ENCODE results near the gene UBA3.

DNA sequence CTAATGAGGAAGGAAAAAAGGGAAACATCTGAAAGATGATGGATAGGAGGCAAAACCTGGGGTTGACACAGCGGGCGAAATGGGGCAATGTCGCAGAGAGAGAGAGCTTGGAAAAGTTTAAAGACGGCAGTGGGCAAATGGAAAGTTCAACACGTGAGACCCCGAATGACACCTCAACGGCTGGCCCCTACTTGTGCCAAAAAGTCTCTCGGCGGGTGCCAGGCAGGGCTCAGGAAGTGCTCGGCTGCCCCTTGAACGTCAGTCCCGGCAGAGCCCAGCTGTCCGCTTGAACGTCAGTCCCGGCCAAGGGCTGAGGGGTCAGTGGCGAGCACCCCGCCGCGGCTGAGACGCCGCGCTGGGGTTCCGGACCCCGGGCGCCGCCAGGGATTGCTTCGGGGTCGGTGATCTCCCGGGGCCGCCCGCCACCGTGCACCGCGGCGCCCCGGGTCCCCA is 67.3 kb downstream of the UBA3 start:
- TF ChIP-seq EZH2 (IDR thresholded peaks at IDR 0.05; ENCODE audit: borderline replicate concordance, low read length) = no peak
- TF ChIP-seq, protein P1, sequence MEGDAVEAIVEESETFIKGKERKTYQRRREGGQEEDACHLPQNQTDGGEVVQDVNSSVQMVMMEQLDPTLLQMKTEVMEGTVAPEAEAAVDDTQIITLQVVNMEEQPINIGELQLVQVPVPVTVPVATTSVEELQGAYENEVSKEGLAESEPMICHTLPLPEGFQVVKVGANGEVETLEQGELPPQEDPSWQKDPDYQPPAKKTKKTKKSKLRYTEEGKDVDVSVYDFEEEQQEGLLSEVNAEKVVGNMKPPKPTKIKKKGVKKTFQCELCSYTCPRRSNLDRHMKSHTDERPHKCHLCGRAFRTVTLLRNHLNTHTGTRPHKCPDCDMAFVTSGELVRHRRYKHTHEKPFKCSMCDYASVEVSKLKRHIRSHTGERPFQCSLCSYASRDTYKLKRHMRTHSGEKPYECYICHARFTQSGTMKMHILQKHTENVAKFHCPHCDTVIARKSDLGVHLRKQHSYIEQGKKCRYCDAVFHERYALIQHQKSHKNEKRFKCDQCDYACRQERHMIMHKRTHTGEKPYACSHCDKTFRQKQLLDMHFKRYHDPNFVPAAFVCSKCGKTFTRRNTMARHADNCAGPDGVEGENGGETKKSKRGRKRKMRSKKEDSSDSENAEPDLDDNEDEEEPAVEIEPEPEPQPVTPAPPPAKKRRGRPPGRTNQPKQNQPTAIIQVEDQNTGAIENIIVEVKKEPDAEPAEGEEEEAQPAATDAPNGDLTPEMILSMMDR (IDR thresholded peaks at IDR 0.05; ENCODE audit: low read length) = no peak

Data from OCI-LY1 (cell line).